Measurements from ENCODE around the gene PRRG4.

Gene PRRG4

DNA sequence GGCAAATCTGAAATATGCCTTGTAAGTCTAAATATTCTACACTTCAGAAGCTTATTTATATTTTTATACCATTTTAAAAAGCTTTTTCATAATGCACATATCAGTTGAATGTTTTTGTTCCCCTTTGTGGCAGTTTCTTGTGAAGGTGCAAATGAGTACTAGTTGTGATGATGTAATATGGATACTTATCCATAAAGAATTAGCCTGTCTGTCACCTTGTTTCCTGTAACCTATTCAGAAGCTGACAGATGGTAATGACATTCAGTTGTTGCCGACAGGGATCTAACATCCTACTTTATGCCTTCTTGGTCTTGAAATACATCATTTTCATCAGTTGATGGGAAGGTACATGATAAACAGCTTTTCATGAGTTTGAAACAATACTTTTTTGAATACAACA is 65.7 kb downstream of the PRRG4 start:
- intact Hi-C loops (cut with DNase I): loop anchor here (10.0 kb wide), 1 partner anchor 149 kb away; no protein-coding TSS in a partner anchor
- no peak for DNase-seq

DNA sequence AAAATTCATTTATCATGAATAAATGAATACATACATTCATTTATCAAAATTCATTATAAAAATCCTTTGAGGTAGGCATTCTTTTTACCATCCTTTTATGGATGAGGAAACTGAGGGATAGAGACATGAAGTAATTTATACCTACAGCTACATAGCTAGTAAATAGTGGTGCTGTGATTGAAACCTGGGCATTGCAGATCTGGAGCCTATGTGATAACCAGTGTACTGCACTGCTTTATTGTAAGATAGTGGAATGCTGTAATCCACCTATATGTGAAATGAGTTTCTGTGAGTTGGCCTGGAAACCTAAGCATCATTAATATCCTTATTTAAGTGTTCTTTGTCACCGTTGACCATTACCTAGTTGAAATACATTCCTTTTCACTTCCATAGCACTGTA is 67.4 kb downstream of the PRRG4 start:
- intact Hi-C loops (cut with DNase I): loop anchor here (10.0 kb wide), 1 partner anchor 148 kb away; no protein-coding TSS in a partner anchor

DNA sequence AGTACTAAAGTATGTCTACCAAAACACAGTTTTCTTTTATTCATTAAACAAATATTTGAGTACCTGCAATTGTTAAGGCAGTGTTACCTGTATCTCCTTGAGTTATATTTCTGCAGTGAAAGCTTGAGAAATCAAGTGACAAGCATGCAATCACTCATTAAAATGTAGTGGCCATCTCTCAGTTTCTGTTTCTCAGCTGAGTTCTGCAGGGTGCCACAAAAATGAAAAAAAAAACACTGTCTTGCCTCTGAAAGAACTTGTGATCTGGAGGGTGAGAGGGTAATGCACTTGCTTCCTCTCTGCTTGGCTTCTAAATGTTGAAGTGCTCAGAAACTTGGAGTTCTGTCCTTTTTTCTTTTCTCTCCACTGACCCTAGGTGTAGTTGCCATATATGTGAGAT is 69.7 kb downstream of the PRRG4 start:
- no peak for DNase-seq
- intact Hi-C loops (cut with DNase I): loop anchor here (10.0 kb wide), 1 partner anchor 145 kb away; no protein-coding TSS in a partner anchor

More for the DNA sequence above, 67.4 kb downstream of the PRRG4 start:
- no peak for DNase-seq

DNA sequence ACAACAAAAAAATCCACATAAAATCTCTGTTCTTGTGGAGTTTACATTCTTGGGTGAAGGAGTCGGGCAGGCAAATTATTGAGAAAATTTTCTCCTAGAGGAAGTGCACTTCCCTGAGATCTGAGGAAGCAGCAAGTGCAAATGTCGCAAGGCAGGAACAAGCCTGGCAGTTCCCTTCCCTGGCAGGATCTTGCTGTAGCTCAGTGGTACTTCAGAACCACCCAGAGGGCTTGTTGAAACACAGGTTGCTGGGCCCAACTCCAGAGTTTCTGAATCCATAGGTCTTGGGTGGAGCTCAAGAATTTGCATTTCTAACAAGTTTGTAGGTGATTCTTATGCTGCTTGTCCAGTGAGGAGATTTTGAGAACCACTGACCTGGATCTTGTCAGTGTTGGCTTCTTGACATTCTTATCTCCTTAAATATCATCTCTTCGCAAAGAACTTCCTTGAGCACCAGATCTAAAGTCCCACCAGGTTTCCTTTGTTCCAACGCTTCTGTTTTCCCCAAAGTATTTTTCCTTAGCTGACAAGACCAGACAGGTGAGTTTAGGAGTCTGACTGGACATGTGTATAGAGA is 72.5 kb downstream of the PRRG4 start:
- intact Hi-C loops (cut with DNase I): no loop called here
- peak in 7 of 42 donors; percentile 5 to 42 (median 11) for DNase-seq

DNA sequence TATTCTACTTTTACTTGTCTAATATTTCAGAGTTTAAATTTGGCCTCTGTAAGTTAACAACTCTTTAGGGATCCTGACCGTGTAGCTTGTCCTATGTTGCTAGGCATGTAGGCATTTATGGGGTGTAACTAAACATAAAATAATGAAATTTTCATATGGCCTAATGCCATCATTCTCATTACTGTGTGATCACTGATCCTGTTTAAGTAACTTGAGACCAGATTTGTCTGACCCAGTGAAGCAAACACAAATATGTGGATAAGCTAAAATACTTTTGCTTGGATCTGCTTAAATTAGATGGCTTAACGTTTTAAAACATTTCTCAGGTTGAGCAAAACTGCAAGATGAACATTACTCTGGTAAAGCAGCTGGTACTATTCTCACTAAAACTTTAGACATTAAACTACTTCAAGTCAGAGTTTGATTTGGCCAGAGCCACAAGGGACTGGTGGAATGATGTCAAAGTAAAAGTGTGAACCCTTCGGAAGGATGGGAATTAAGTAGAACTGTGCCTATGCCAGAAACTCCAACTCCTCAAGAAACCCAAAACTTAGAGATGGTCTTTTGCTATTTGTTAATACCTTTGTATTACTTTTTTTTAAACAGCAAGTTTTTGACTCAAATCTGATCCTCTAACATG is 75.4 kb downstream of the PRRG4 start:
- DNase-seq: no peak
- intact Hi-C loops (cut with DNase I): no loop called here

Measured in head of caudate nucleus (tissue), 42 donors.